Osteoblast (primary cell): ENCODE results near the gene PARP3. TPM values are rescaled to one million over a fixed set of nuclear protein-coding genes. Genes with fewer than 3 reads are reported as not detected.
A peak's percentile ranks its signal among the peaks of the same experiment; 100 is the strongest.

ENCODE experiments used
- DNase-seq: peaks from one replicate; pipeline ENCODE4 v3.0.0; 2011; ENCODE audit warnings: low spot score, mixed read lengths; ENCODE audit not compliant: insufficient read length; ENCODE audit errors: missing footprints
- H2AFZ ChIP-seq: 2 replicates; pipeline ENCODE4 v1.6.0; 2011; ENCODE audit warnings: mild to moderate bottlenecking, low read length
- H3K27ac ChIP-seq: 2 replicates; pipeline ENCODE4 v1.5.1; 2011; ENCODE audit warnings: mild to moderate bottlenecking, low read depth, low read length, moderate library complexity
- H3K27me3 ChIP-seq: 2 replicates; pipeline ENCODE4 v1.6.0; 2012; ENCODE audit warnings: mild to moderate bottlenecking, control low read depth, inconsistent platforms, low read length, moderate library complexity; ENCODE audit not compliant: insufficient read depth
- H3K36me3 ChIP-seq: 2 replicates; pipeline ENCODE4 v1.5.1; 2011; ENCODE audit warnings: mild to moderate bottlenecking, low read length, control low read depth, moderate library complexity; ENCODE audit not compliant: insufficient read depth
- H3K4me1 ChIP-seq: 2 replicates; pipeline ENCODE4 v1.5.1; 2011; ENCODE audit warnings: mild to moderate bottlenecking, low read length, control low read depth, moderate library complexity; ENCODE audit not compliant: insufficient read depth
- H3K4me2 ChIP-seq: 2 replicates; pipeline ENCODE4 v1.6.0; 2011; ENCODE audit warnings: mild to moderate bottlenecking, low read length; ENCODE audit not compliant: insufficient read depth
- H3K4me3 ChIP-seq: fragments of 200-600 bp; sonication (generic); 3 replicates; pipeline ENCODE4 v1.5.1; 2012; ENCODE audit warnings: mild to moderate bottlenecking, low read length, inconsistent platforms; ENCODE audit not compliant: insufficient read depth
- H3K79me2 ChIP-seq: 2 replicates; pipeline ENCODE4 v1.6.0; 2012; ENCODE audit warnings: mild to moderate bottlenecking, low read length, control low read depth, inconsistent platforms; ENCODE audit not compliant: insufficient read depth
- H3K9me3 ChIP-seq: 2 replicates; pipeline ENCODE4 v1.5.1; 2011; ENCODE audit warnings: low read depth, low read length, control low read depth
- H4K20me1 ChIP-seq: 2 replicates; pipeline ENCODE4 v1.6.0; 2012; ENCODE audit warnings: mild to moderate bottlenecking, low read length, control low read depth; ENCODE audit not compliant: insufficient read depth
- CTCF ChIP-seq: IDR thresholded peaks from 2 replicates; pipeline ENCODE4 v1.5.1; 2011; ENCODE audit warnings: mild to moderate bottlenecking, low read depth, low read length, moderate library complexity; ENCODE audit errors: extremely low read depth
- total RNA-seq: library from RNA; depleted of rRNA; stranded (reverse); fragments of >200 nt; gene quantifications from 2 replicates; pipeline ENCODE4 v1.2.3, GENCODE V29; 2012

PARP3 gene
- total RNA-seq, 1 donor, result 46.0 TPM

DNA sequence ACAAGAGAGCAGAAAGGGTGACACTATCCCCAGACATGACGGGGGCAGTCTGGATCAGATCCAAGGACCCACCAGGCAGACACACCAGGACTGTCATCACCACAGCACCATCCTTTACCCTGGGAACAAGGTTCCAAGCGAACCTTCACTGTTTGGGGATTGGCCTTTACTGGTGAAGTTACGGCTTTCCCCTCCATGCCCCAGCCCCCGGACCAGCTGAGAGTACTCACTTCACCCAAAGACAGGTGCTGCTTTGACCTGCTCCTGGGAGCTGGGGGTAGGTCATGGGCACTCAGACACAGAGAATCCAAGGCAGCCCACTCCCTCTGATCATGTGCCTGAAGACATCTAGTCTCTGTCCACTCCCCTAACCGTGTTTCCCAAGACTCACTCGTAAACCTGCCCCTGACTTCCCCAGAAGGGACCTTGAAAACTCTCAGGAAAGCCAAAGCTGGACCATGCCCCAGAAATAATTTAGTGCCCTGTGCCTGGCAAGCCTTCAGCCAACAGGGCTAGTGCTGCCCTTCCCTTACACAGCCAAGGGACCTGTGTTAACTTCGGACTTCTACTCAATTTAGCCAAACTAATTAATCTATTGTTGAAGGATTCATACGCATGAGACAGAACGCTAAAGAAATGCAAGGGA lies 3.3 kb upstream of the PARP3 start:
- H3K4me1 ChIP-seq, result peaks cover 25% of the 10 kb centered on the region
- H3K27me3 ChIP-seq, result no peaks in the 10 kb centered on the region
- H3K4me3 ChIP-seq, result no peak overlapping the region
- H4K20me1 ChIP-seq, result peaks cover 7% of the 10 kb centered on the region
- no peak overlapping the region for H2AFZ ChIP-seq
- peak; percentile 68 for DNase-seq
- peaks cover 37% of the 10 kb centered on the region for H3K79me2 ChIP-seq
- no peak overlapping the region for H3K27ac ChIP-seq
- H3K4me2 ChIP-seq, result no peak overlapping the region
- H3K9me3 ChIP-seq, result no peaks in the 10 kb centered on the region
- H3K36me3 ChIP-seq, result peaks cover 49% of the 10 kb centered on the region
- TF ChIP-seq CTCF, result no peak

DNA sequence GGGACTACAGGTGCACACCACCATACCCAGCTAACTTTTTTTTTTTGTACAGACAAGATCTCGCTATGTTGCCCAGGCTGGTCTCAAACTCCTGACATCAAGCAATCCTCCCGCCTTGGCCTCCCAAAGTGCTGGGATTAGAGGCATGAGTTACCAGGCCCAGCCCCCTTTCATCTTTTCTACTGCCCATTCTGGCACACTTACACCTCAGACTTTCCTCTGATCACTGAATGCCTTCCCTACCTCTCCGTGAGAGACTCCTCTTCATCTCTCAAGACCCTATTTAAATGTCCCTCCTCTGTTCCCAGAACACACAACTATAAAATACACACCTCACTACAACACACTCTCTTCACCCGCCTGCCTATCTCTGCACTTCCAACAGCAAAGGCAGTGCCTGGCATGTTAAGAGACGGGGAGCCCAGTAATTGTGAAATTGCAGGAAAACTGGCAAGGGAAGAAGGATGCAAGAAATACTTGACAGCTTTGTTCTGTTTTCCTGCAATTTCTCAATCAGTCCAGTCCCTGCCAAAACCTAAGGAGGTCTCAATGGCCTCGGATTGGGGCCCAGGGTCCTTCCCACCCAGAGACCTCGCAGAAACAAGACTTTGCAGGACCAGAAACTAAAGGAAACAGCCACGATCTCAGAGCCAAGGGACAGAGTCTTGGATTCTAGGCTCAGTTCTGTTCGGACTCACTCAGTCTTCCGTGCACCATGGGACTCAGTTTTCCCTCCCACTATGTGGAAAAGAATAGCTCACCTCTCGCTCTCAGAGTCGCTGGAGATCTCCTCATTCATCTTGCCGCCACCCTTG lies 1.3 kb upstream of the PARP3 start:
- Histone ChIP-seq H3K27me3 (no peaks in the 10 kb centered on the region), H2AFZ (peak overlapping the region; percentile 65), H3K4me1 (peaks cover 25% of the 10 kb centered on the region), H3K79me2 (peaks cover 37% of the 10 kb centered on the region), H4K20me1 (peaks cover 7% of the 10 kb centered on the region), H3K4me2 (peak overlapping the region; percentile 100), H3K27ac (peak overlapping the region; percentile 71), H3K4me3 (peak overlapping the region; percentile 85), H3K36me3 (peaks cover 45% of the 10 kb centered on the region), H3K9me3 (no peaks in the 10 kb centered on the region)
- TF ChIP-seq CTCF, result no peak
- peak; percentile 86 for DNase-seq

DNA sequence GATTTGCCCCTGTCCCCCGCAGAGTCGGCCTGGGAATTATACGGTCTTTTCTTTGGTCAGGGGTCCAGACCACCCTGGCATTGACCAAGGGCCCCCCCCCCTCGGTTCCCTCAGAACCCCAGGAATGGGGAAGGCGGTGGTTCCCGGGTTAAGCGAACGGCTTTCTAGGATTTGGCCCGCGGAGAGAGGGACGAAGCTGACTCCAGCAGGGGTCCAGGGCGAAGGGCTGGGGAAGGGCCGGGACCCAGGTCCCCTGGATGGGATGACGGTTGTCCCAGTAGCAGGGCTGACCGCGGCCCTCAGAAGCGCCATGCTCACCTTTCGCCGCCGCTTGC lies 733 bp upstream of the PARP3 start:
- H3K4me3 ChIP-seq, result peak overlapping the region; percentile 85
- no peak for TF ChIP-seq CTCF
- H3K27ac ChIP-seq, result peak overlapping the region; percentile 71
- no peaks in the 10 kb centered on the region for H3K27me3 ChIP-seq
- peaks cover 25% of the 10 kb centered on the region for H3K4me1 ChIP-seq
- H3K36me3 ChIP-seq, result peaks cover 45% of the 10 kb centered on the region
- no peaks in the 10 kb centered on the region for H3K9me3 ChIP-seq
- H3K4me2 ChIP-seq, result peak overlapping the region; percentile 100
- DNase-seq, result no peak
- peaks cover 7% of the 10 kb centered on the region for H4K20me1 ChIP-seq
- H3K79me2 ChIP-seq, result peaks cover 37% of the 10 kb centered on the region
- H2AFZ ChIP-seq, result peak overlapping the region; percentile 65
